ENCODE measurements around the gene EXOC4.

DNA sequence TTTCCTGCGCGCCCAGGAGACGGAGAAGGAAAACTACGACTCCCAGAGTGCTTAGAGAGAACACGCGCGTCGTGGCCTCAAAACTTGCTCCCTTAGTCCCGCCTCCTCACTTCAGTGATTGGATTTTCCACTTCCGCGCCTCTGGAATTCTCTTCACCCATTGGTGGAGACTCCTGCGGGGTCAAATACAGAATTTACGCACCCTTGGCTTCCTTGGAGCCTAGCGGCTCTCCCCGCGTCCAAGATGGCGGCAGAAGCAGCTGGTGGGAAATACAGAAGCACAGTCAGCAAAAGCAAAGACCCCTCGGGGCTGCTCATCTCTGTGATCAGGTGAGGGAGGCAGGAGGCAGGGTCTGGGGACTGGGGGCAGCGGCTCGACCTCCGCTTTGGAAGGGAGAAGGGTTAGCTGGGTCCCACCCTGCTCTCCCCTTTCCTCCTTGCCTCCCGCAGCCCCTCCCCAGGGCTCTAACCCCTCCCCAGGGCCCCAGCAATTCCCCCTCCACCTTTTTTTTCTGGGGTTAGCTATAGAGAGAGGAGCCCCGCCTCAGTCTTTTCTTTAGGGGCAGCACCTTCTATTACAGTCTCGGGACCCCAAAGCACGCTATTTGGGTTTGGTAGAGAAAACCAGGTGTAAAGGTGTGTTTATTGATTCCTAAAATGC, at the start of gene EXOC4:
- TF ChIP-seq, protein P1, sequence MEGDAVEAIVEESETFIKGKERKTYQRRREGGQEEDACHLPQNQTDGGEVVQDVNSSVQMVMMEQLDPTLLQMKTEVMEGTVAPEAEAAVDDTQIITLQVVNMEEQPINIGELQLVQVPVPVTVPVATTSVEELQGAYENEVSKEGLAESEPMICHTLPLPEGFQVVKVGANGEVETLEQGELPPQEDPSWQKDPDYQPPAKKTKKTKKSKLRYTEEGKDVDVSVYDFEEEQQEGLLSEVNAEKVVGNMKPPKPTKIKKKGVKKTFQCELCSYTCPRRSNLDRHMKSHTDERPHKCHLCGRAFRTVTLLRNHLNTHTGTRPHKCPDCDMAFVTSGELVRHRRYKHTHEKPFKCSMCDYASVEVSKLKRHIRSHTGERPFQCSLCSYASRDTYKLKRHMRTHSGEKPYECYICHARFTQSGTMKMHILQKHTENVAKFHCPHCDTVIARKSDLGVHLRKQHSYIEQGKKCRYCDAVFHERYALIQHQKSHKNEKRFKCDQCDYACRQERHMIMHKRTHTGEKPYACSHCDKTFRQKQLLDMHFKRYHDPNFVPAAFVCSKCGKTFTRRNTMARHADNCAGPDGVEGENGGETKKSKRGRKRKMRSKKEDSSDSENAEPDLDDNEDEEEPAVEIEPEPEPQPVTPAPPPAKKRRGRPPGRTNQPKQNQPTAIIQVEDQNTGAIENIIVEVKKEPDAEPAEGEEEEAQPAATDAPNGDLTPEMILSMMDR (conservative IDR thresholded peaks at IDR 0.05): no peak
- no peak for TF ChIP-seq ZFX (IDR thresholded peaks at IDR 0.05)
